Measurements from ENCODE around the gene HOMER2.

Gene HOMER2

GRCh38 chr15:82802497-82802896 lies 150.0 kb downstream of the HOMER2 start:
- Histone ChIP-seq H3K4me3 (ENCODE audit: low read depth in 1 of 2, low read length in 2 of 2) (no peak overlapping the region), H3K4me2 (ENCODE audit: insufficient read depth, low read length) (no peak overlapping the region), H3K27me3 (ENCODE audit: insufficient read depth, low read length, poor library complexity) (peaks cover 10% of the 10 kb centered on the region), H3K4me1 (ENCODE audit: insufficient read depth, low read length) (no peaks in the 10 kb centered on the region), H3K36me3 (ENCODE audit: insufficient read depth, low read length) (no peaks in the 10 kb centered on the region), H4K20me1 (ENCODE audit: insufficient read depth, low read length) (no peaks in the 10 kb centered on the region), H3K9me3 (ENCODE audit: insufficient read depth, low read length, severe bottlenecking) (no peaks in the 10 kb centered on the region), H3K79me2 (ENCODE audit: insufficient read depth, low read length) (no peaks in the 10 kb centered on the region), H2AFZ (ENCODE audit: low read depth, low read length) (no peak overlapping the region), H3K9ac (ENCODE audit: low read depth, low read length) (no peak overlapping the region), H3K27ac (ENCODE audit: low read length) (no peak overlapping the region)
- ATAC-seq (ENCODE audit: insufficient read depth, low read depth) (no peak), DNase-seq (no peak)
- TF ChIP-seq EZH2 (IDR thresholded peaks at IDR 0.05; ENCODE audit: borderline replicate concordance, low read depth, low read length, severe bottlenecking): no peak
- TF ChIP-seq, protein P1, sequence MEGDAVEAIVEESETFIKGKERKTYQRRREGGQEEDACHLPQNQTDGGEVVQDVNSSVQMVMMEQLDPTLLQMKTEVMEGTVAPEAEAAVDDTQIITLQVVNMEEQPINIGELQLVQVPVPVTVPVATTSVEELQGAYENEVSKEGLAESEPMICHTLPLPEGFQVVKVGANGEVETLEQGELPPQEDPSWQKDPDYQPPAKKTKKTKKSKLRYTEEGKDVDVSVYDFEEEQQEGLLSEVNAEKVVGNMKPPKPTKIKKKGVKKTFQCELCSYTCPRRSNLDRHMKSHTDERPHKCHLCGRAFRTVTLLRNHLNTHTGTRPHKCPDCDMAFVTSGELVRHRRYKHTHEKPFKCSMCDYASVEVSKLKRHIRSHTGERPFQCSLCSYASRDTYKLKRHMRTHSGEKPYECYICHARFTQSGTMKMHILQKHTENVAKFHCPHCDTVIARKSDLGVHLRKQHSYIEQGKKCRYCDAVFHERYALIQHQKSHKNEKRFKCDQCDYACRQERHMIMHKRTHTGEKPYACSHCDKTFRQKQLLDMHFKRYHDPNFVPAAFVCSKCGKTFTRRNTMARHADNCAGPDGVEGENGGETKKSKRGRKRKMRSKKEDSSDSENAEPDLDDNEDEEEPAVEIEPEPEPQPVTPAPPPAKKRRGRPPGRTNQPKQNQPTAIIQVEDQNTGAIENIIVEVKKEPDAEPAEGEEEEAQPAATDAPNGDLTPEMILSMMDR (IDR thresholded peaks at IDR 0.05; ENCODE audit: borderline replicate concordance, extremely low read depth, low read length, poor library complexity, severe bottlenecking): no peak

DNA sequence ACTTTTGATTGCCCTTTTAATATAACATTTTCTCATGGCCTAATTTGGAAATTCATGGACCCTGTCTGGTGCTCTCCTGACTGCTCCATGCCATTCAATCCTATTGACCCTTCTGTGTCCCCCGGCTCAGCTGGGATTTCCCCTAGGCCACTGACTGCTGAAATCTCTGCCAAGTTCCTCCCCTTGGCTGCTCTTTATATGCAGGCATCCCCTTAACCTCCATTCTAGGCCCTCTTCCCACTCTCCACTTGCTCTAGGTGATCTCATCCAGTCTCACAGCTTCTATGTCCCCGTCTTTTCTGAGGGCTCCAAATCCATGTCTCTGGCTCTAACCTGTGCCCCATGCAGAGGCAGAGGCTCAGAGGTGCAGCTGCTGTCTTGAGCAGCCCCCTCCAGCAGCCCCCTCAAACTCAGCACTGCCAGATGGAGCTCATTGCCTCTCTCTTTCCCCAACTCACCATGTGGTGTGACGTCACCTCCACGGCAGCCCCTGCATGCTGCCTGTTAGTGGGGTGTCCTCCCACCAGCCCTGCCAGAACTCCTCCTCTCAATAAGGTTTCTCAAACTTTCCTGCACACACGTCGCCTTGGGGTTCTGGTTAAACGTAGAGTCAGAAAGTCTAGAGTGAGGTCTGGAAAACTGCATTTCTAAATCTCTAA lies 153.2 kb downstream of the HOMER2 start:
- Histone ChIP-seq H3K4me3 (ENCODE audit: low read depth in 1 of 2, low read length in 2 of 2) (no peak overlapping the region), H4K20me1 (ENCODE audit: insufficient read depth, low read length) (no peaks in the 10 kb centered on the region), H3K4me1 (ENCODE audit: insufficient read depth, low read length) (no peaks in the 10 kb centered on the region), H3K27ac (ENCODE audit: low read length) (no peak overlapping the region), H3K9ac (ENCODE audit: low read depth, low read length) (no peak overlapping the region), H2AFZ (ENCODE audit: low read depth, low read length) (no peak overlapping the region), H3K36me3 (ENCODE audit: insufficient read depth, low read length) (no peaks in the 10 kb centered on the region), H3K9me3 (ENCODE audit: insufficient read depth, low read length, severe bottlenecking) (no peaks in the 10 kb centered on the region), H3K79me2 (ENCODE audit: insufficient read depth, low read length) (no peaks in the 10 kb centered on the region), H3K4me2 (ENCODE audit: insufficient read depth, low read length) (no peak overlapping the region), H3K27me3 (ENCODE audit: insufficient read depth, low read length, poor library complexity) (peaks cover 10% of the 10 kb centered on the region)
- DNase-seq: no peak
- no peak for ATAC-seq (ENCODE audit: insufficient read depth, low read depth)
- no peak for TF ChIP-seq EZH2 (IDR thresholded peaks at IDR 0.05; ENCODE audit: borderline replicate concordance, low read depth, low read length, severe bottlenecking)
- TF ChIP-seq, protein P1 (IDR thresholded peaks at IDR 0.05; ENCODE audit: borderline replicate concordance, extremely low read depth, low read length, poor library complexity, severe bottlenecking): no peak

Data from DND-41 (cell line).